SK-N-SH (cell line): Measurements from ENCODE around the gene UBTD2. TPM values are rescaled to one million over a fixed set of nuclear protein-coding genes. Genes with fewer than 3 reads are reported as not detected.

ENCODE experiments used
- CTCF ChIA-PET: fragments of 300-600, 350-600 bp; formaldehyde crosslinking; extraction: SDS; loops from one replicate; lab custom pipeline; 2021; lab: Yijun Ruan, JAX
- POLR2A ChIA-PET: fragments of 350-600 bp; sonication (Branson Sonifier 250); formaldehyde crosslinking; extraction: SDS; loops from one replicate; lab custom pipeline; 2020; ENCODE audit warnings: antibody characterized with exemption, inconsistent platforms; lab: Yijun Ruan, JAX
- DNase-seq: peaks from one replicate; pipeline ENCODE4 v3.0.0; 2012
- H2AFZ ChIP-seq: fragments of 200-600 bp; sonication (generic); 2 replicates; pipeline ENCODE4 v1.8.1; 2016; ENCODE audit warnings: antibody characterized with exemption, mild to moderate bottlenecking, low read depth
- H3F3A ChIP-seq: fragments of 200-600 bp; sonication (generic); replicated peaks from 2 replicates; pipeline ENCODE3; 2016; ENCODE audit warnings: antibody characterized with exemption, mild to moderate bottlenecking; ENCODE audit not compliant: insufficient read depth
- H3K27ac ChIP-seq, 2 experiments: fragments of 200-500 bp in 1 of 2; fragments of 200-600 bp in 1 of 2; sonication (Bioruptor generic) in 1 of 2; sonication (generic), shearing (Covaris generic) in 1 of 2; 2 replicates each; pipeline versions ENCODE4 v1.5.1 to v1.6.1; 2014 to 2016; ENCODE audit warnings: low read depth in 2 of 2, inconsistent platforms in 1 of 2, low read length in 1 of 2, mild to moderate bottlenecking in 1 of 2, mixed read lengths in 1 of 2
- H3K27me3 ChIP-seq: fragments of 200-600 bp; sonication (generic), shearing (Covaris generic); 2 replicates; pipeline ENCODE4 v1.6.1; 2016; ENCODE audit warnings: mixed run types; ENCODE audit not compliant: insufficient read depth
- H3K36me3 ChIP-seq, 2 experiments: fragments of 200-500 bp in 1 of 2; fragments of 200-600 bp in 1 of 2; sonication (Bioruptor generic) in 1 of 2; sonication (generic) in 1 of 2; replicated peaks in 1 of 2; 2 replicates each; pipeline versions ENCODE3 to v1.5.1; 2014 to 2016; ENCODE audit warnings: low read length in 1 of 2, mild to moderate bottlenecking in 1 of 2; ENCODE audit not compliant: insufficient read depth in 2 of 2, control insufficient read depth in 1 of 2
- H3K4me1 ChIP-seq, 2 experiments: fragments of 200-500 bp in 1 of 2; fragments of 200-600 bp in 1 of 2; sonication (Bioruptor generic) in 1 of 2; sonication (generic), shearing (Covaris generic) in 1 of 2; 2 replicates each; pipeline versions ENCODE4 v1.5.1 to v1.6.1; 2014 to 2016; ENCODE audit warnings: low read depth in 1 of 2, low read length in 1 of 2, mixed run types in 1 of 2; ENCODE audit not compliant: insufficient read depth in 2 of 2, control insufficient read depth in 1 of 2
- H3K4me2 ChIP-seq: fragments of 200-600 bp; sonication (generic), shearing (Covaris generic); 2 replicates; pipeline ENCODE4 v1.6.1; 2017; ENCODE audit warnings: mixed run types
- H3K4me3 ChIP-seq, 2 experiments: fragments of 200-500 bp in 1 of 2; fragments of 200-600 bp in 1 of 2; sonication (Bioruptor generic) in 1 of 2; sonication (generic), shearing (Covaris generic) in 1 of 2; 2 replicates each; pipeline versions ENCODE4 v1.5.1 to v1.8.1; 2014 to 2016; ENCODE audit warnings: low read depth in 2 of 2, inconsistent platforms in 1 of 2, low read length in 1 of 2, mild to moderate bottlenecking in 1 of 2, mixed read lengths in 1 of 2, moderate library complexity in 1 of 2
- H3K79me2 ChIP-seq: fragments of 200-600 bp; sonication (generic); 2 replicates; pipeline ENCODE4 v1.8.1; 2017; ENCODE audit warnings: mild to moderate bottlenecking; ENCODE audit not compliant: insufficient read depth
- H3K9ac ChIP-seq: fragments of 200-600 bp; sonication (generic); 2 replicates; pipeline ENCODE4 v1.6.1; 2017; ENCODE audit warnings: mixed run types
- H3K9me2 ChIP-seq: fragments of 200-600 bp; sonication (generic); 2 replicates; pipeline ENCODE4 v1.6.1; 2017; ENCODE audit warnings: mixed run types
- H3K9me3 ChIP-seq: fragments of 200-600 bp; sonication (generic); 2 replicates; pipeline ENCODE4 v1.6.1; 2017; ENCODE audit warnings: mixed run types, mild to moderate bottlenecking, moderate library complexity
- H4K20me1 ChIP-seq: fragments of 200-600 bp; sonication (generic); 2 replicates; pipeline ENCODE4 v1.6.1; 2017; ENCODE audit warnings: mild to moderate bottlenecking, mixed run types; ENCODE audit not compliant: insufficient read depth
- ELF1 ChIP-seq: IDR thresholded peaks from 2 replicates; pipeline ENCODE4 v1.4.0; 2012
- FOSL2 ChIP-seq: IDR thresholded peaks from 2 replicates; pipeline ENCODE4 v1.4.0; 2012; ENCODE audit warnings: low read depth, mild to moderate bottlenecking, moderate library complexity, borderline replicate concordance
- GABPA ChIP-seq: IDR thresholded peaks from 2 replicates; pipeline ENCODE4 v1.4.0; 2012; ENCODE audit warnings: low read depth, mild to moderate bottlenecking
- JUND ChIP-seq: IDR thresholded peaks from 2 replicates; pipeline ENCODE4 v1.4.0; 2012
- NFIC ChIP-seq: IDR thresholded peaks from 2 replicates; pipeline ENCODE4 v1.4.0; 2012; ENCODE audit warnings: borderline replicate concordance
- NRF1 ChIP-seq: IDR thresholded peaks from 2 replicates; pipeline ENCODE4 v1.6.1; 2012; ENCODE audit warnings: low read depth, mild to moderate bottlenecking, low read length
- RFX5 ChIP-seq: IDR thresholded peaks from 2 replicates; pipeline ENCODE4 v1.6.1; 2012; ENCODE audit warnings: mild to moderate bottlenecking, improper control_type of control experiment, low read length
- SIN3A ChIP-seq: IDR thresholded peaks from 2 replicates; pipeline ENCODE4 v1.6.1; 2012; ENCODE audit warnings: low read depth, mild to moderate bottlenecking, low read length, moderate library complexity, borderline replicate concordance
- SMC3 ChIP-seq: IDR thresholded peaks from 2 replicates; pipeline ENCODE4 v1.6.1; 2012; ENCODE audit warnings: low read depth, low read length, improper control_type of control experiment
- TAF1 ChIP-seq: IDR thresholded peaks from 2 replicates; pipeline ENCODE4 v1.6.1; 2012; ENCODE audit warnings: low read depth, mild to moderate bottlenecking, low read length, moderate library complexity, borderline replicate concordance
- WGBS: methylation state at CpG from one replicate; pipeline ENCODE4 v1.1.6; 2017; ENCODE audit warnings: low lambda C conversion rate; 5-methylcytosine and 5-hydroxymethylcytosine counted together
- polyA plus RNA-seq, 3 experiments: library from polyadenylated mRNA; depleted of rRNA; stranded (reverse); fragments of >200 nt; gene quantifications; 2 replicates each; pipeline ENCODE4 v1.2.3, GENCODE V29; 2012
- TF ChIP-seq, protein P1 (sequence below): IDR thresholded peaks from 2 replicates; pipeline ENCODE4 v1.6.1; 2012; ENCODE audit warnings: mild to moderate bottlenecking, low read depth, low read length, moderate library complexity
- TF ChIP-seq, protein P2 (sequence below): IDR thresholded peaks from 2 replicates; pipeline ENCODE4 v1.4.0; 2012; ENCODE audit warnings: low read depth
- TF ChIP-seq, protein P3 (sequence below): IDR thresholded peaks from 2 replicates; pipeline ENCODE4 v1.4.0; 2012; ENCODE audit warnings: low read depth, borderline replicate concordance

The UBTD2 gene
- polyA plus RNA-seq, 1 of the 3 experiments (the other 2 are of a cell fraction) = 13.8 TPM

DNA sequence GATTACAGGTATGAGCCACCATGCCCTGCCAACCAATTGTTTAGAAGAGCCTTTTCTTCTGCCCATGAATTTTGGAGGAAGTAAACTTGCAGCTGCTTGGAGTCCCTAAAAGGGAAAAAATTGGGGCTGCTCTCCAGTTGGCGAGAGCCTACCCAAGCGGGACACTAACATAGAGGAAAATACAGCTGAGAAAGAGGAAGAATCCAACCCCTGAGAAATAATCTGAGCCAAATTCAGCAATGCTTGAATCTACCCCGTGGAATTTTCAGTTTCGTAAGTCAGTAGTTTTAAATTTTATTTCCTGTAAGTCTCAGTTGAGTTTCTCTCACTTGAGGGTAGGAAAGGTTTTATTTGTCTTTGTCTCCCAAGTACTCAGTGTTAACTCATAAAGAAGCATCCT is 30.4 kb upstream of the UBTD2 start:
- no peak for DNase-seq
- H3K4me3 ChIP-seq = no peak overlapping the region
- no peak overlapping the region for H3K9ac ChIP-seq
- no peaks in the 10 kb centered on the region for H3K4me1 ChIP-seq
- H3K36me3 ChIP-seq = no peaks in the 10 kb centered on the region
- WGBS = 98% methylated on average over 4 of the region's 4 CpGs
- POLR2A ChIA-PET = no interaction called here
- no peaks in the 10 kb centered on the region for H4K20me1 ChIP-seq
- no peaks in the 10 kb centered on the region for H3K27me3 ChIP-seq
- H3K9me2 ChIP-seq = no peaks in the 10 kb centered on the region
- H3K79me2 ChIP-seq = no peaks in the 10 kb centered on the region
- TF ChIP-seq SMC3 = no peak
- TF ChIP-seq NFIC = no peak
- no peak for TF ChIP-seq TAF1
- no peak for TF ChIP-seq FOSL2
- TF ChIP-seq, protein P1, sequence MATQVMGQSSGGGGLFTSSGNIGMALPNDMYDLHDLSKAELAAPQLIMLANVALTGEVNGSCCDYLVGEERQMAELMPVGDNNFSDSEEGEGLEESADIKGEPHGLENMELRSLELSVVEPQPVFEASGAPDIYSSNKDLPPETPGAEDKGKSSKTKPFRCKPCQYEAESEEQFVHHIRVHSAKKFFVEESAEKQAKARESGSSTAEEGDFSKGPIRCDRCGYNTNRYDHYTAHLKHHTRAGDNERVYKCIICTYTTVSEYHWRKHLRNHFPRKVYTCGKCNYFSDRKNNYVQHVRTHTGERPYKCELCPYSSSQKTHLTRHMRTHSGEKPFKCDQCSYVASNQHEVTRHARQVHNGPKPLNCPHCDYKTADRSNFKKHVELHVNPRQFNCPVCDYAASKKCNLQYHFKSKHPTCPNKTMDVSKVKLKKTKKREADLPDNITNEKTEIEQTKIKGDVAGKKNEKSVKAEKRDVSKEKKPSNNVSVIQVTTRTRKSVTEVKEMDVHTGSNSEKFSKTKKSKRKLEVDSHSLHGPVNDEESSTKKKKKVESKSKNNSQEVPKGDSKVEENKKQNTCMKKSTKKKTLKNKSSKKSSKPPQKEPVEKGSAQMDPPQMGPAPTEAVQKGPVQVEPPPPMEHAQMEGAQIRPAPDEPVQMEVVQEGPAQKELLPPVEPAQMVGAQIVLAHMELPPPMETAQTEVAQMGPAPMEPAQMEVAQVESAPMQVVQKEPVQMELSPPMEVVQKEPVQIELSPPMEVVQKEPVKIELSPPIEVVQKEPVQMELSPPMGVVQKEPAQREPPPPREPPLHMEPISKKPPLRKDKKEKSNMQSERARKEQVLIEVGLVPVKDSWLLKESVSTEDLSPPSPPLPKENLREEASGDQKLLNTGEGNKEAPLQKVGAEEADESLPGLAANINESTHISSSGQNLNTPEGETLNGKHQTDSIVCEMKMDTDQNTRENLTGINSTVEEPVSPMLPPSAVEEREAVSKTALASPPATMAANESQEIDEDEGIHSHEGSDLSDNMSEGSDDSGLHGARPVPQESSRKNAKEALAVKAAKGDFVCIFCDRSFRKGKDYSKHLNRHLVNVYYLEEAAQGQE = no peak
- TF ChIP-seq SIN3A = no peak
- TF ChIP-seq RFX5 = no peak
- no peak for TF ChIP-seq JUND
- TF ChIP-seq, protein P2, sequence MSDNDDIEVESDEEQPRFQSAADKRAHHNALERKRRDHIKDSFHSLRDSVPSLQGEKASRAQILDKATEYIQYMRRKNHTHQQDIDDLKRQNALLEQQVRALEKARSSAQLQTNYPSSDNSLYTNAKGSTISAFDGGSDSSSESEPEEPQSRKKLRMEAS = no peak
- TF ChIP-seq, all 33 proteins: peak for 0
- CTCF ChIA-PET = interaction anchor here (1.9 kb wide), 1 partner anchor 138 kb away, joined by 5 read pairs; no protein-coding TSS in a partner anchor
- no peak overlapping the region for H2AFZ ChIP-seq
- H3K4me2 ChIP-seq = no peak overlapping the region
- no peak overlapping the region for H3K27ac ChIP-seq
- no peaks in the 10 kb centered on the region for H3K9me3 ChIP-seq
- peaks cover 9% of the 10 kb centered on the region for H3F3A ChIP-seq

DNA sequence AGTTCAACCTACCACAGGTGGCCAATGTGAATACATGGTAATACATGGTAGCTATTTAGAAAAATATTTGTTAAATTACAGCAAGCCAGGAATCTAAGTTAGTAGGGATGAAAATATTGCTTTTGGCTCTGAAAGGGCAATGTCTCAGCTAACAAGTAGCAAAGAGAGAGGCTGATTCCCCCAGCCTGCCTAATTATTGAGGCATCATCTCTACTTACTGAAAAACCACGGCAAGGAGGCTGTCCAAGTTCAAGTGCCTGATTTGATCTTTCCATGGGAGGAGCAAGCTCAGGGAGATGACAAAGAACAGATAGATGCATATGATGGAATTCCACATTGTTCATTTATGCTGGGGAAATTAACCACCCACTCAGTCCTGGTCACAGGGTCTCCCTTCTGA is 28.7 kb upstream of the UBTD2 start:
- DNase-seq = no peak
- no peaks in the 10 kb centered on the region for H3K9me2 ChIP-seq
- 38% methylated on average over 1 of the region's 1 CpG for WGBS

More for the DNA sequence above, 28.7 kb upstream of the UBTD2 start:
- H3K4me2 ChIP-seq = no peak overlapping the region
- H3K27ac ChIP-seq = no peak overlapping the region
- no peaks in the 10 kb centered on the region for H3K79me2 ChIP-seq
- CTCF ChIA-PET = interaction anchor here (0.9 kb wide), 1 partner anchor 29 kb away, joined by 3 read pairs; the partner anchor contains the start of gene UBTD2
- POLR2A ChIA-PET = no interaction called here
- no peak overlapping the region for H2AFZ ChIP-seq
- no peaks in the 10 kb centered on the region for H3K36me3 ChIP-seq
- no peaks in the 10 kb centered on the region for H4K20me1 ChIP-seq
- H3K4me1 ChIP-seq = no peaks in the 10 kb centered on the region
- H3K27me3 ChIP-seq = no peaks in the 10 kb centered on the region
- peaks cover 9% of the 10 kb centered on the region for H3F3A ChIP-seq
- H3K9me3 ChIP-seq = no peaks in the 10 kb centered on the region
- TF ChIP-seq SIN3A (no peak), FOSL2 (no peak), NRF1 (no peak), ELF1 (no peak), GABPA (no peak), NFIC (no peak), SMC3 (no peak)
- TF ChIP-seq, protein P3, sequence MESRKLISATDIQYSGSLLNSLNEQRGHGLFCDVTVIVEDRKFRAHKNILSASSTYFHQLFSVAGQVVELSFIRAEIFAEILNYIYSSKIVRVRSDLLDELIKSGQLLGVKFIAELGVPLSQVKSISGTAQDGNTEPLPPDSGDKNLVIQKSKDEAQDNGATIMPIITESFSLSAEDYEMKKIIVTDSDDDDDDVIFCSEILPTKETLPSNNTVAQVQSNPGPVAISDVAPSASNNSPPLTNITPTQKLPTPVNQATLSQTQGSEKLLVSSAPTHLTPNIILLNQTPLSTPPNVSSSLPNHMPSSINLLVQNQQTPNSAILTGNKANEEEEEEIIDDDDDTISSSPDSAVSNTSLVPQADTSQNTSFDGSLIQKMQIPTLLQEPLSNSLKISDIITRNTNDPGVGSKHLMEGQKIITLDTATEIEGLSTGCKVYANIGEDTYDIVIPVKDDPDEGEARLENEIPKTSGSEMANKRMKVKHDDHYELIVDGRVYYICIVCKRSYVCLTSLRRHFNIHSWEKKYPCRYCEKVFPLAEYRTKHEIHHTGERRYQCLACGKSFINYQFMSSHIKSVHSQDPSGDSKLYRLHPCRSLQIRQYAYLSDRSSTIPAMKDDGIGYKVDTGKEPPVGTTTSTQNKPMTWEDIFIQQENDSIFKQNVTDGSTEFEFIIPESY = no peak
- no peak overlapping the region for H3K4me3 ChIP-seq
- H3K9ac ChIP-seq = no peak overlapping the region
